Activated CD4-positive, CD25-positive, alpha-beta regulatory T cell treated with anti-CD3 and anti-CD28 coated beads, Interleukin-2, amount 50 U/mL, for 16 hours (primary cell): ENCODE results near the gene ZNF576.
"Not testable (repeated sequence)": the region's sequence is repeated elsewhere in the genome, so short reads cannot be mapped to it uniquely, and the experiment has no call there.

Experiments used
- DNase-seq: peaks from one replicate; pipeline ENCODE4 v3.0.0-alpha.2; 2020; ENCODE audit warnings: low read depth, low spot score

ZNF576 gene

DNA sequence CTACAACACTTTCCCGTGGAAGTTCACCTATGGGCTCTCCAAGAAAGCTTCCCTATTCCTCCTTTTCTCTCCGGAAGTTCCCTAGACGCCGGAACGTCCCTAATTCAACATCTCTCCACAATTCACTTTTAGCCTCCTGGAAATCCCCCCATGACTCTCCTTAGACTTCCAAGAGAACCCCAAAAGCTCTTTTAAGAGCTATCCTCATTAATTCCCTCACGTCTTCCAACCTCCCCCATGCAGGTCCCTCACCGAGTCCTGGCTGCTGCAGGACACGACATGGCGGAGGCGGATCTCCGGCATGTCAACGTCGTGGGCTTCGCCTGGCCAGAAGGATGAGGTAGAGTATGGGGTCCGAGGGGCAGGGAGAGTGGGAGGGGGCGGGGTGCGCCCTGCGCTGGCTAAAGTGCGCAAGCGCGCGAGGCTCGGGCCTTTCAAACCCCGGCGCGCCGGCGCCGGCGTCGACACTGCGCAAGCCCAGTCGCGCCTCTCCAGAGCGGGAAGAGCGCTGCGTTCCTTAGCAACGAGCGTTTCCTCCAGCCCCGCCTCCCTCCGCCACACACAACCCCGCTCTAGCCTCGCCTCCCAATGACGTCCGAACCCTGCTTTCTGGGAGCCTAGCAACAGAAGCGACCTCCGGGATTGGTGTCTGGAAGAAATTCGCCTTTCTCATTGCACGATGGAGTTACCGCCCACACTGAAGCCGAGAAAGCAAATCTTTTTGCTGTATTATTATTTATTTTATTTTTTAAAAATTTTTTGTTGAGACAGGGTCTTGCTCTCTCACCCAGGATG is 21.0 kb upstream of the ZNF576 start, which contains the start of the genes PINLYP and XRCC1:
Gene PINLYP, plus strand, starts transcription at position 646 of the 795 bp plus-strand sequence. CDS start 1,391 bp downstream, outside the sequence.
Gene XRCC1, minus strand, starts transcription at position 372 of the 795 bp plus-strand sequence. Its CDS starts 69 bp downstream, at position 303.
- DNase-seq = peak; percentile 90

DNA sequence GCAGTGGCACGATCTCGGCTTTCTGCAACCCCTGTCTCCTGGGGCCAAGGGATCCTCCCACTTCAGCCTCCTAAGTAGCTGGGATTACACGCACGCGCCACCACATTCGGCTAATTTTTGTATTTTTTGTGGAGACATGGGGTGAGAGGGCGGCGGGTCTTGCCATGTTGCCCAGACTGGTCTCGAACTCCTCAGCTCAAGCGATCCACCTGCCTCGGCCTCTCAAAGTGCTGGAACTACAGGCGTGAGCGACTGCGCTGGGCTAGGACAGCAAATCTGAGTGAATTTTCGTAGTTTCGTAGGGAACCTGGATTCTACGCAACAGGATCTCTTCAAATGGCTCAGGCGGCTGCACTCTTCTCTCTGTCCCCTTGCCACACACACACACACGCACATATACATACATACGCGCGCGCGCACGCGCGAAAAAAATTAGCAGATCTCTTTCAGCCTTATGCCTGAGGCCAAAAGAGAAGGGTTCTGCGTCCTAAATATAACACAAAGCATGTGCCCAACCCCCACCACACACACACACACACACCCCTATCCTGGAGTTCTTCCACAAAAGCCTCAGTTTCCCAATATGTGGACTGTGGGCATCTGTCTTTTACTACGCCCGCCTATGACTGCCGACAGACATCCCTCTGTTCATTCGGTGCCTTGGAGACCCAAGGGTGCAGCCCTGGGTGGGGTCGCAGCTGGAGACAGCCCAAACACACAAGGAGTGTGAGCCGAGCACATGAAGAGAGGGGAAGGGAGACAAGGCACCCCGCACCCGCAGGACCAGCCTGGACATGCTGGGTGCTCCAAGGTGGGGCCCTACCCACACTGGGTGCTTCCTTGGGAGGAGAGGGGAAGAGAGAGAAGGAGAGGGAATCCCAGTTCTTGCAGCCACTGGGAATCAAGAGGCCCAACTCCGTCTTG is 20.2 kb upstream of the ZNF576 start:
- no peak for DNase-seq

DNA sequence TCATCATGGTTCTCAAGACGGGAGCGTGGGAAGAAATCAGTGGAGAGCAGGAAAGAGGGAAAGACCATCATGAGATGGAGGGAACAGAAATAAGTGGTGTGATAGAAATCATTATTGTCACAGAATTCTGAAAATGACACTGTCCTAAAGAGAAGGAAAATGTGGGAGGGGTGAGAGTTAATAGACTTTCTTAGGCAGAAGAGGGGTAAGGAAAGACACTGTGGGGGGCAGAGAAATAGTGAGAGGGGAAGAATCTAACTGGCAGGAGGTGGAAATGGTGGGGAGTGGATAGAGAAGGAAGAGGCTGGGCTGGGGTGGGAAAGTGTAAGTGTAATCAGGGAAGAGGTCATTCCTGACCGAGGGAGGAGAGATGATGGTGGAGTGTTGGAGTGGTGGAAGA is 17.6 kb upstream of the ZNF576 start:
- no peak for DNase-seq

DNA sequence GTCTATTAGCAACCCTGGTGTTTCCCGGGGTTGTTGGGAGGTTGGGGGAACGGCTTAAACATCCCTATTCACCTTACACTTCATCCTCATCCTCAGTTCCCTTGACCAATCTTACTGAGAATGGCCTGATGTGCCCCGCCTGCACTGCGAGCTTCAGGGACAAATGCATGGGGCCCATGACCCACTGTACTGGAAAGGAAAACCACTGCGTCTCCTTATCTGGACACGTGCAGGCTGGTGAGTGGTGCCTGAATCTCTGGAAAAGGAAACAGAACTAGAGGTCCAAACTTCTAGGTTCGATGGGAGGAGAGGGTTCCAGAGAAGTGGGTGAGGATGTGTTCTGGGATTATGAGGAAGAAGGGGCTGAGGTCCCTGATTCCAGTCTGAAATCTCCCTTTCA is 14.9 kb upstream of the ZNF576 start:
- no peak for DNase-seq

DNA sequence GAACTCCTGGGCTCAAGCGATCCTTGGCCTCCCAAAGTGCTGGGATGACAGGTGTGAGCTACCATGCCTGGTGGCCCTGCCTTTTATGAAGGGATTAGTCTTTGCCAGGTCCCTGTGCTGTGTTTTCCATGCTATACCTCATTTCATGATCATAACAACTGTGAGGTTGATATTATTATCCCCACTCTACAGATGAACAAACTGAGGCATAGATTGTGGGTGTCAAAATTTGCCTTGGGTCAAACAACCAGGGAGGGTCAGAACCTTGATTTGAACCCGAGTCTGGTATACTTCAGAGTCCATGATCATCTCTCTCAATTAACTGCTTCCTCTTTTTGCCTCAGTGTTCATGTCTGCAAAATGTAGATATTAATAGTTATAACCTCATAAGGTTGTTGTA is 13.9 kb upstream of the ZNF576 start:
- DNase-seq = no peak

DNA sequence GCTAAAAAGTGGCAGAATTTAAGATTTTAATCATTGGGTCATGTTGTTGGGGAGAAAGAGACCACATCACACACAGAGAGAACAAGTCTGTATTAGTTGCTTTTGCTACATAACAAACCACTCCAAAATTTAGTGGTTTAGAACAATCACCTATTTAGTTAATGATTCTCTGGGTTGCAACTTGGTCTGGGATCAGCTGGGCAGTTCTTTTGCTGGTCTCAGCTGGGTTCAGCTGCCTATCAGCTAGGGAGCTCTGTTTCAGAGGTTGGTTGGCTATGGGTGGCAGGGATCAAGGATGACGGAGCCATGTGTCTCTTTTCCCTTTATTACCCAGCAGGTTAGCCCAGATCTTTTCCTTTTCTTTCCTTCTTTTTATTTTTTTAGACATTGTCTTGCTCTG is 11.9 kb upstream of the ZNF576 start:
- DNase-seq = no peak

DNA sequence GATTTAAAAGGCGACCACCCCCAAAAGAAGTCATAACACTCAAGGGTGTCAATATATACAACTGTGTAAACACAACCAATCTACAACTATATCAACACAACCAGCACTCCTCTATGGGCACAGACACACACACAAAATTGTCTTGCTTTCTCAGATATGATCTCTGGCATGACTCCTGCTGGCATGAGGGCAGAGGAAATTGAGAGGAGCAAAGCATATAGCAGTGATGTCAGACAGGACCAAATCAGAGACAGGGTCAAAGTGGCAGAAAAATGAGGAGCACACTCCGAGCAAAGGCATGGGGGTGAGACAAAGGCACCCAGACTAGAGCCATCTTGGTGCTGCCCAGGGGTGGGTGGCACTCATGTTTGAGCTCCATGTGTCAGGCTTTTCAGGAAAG is 10.0 kb upstream of the ZNF576 start:
- DNase-seq = no peak

DNA sequence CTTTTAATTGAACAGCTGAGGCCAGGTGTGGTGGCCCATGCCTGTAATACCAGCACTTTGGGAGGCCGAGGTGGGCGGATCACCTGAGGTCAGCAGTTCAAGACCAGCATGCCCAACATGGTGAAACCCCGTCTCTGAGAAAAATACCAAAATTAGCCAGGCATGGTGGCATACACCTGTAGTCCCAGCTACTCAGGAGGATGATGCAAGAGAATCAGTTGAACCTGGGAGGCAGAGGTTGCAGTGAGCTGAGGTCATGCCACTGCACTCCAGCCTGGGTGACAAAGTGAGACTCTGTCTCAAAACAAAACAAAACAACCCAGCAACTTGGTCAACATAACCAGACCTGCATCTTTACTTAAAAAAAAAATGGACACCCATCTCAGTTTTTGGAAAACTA is 9.4 kb upstream of the ZNF576 start:
- not testable (repeated sequence) for DNase-seq

DNA sequence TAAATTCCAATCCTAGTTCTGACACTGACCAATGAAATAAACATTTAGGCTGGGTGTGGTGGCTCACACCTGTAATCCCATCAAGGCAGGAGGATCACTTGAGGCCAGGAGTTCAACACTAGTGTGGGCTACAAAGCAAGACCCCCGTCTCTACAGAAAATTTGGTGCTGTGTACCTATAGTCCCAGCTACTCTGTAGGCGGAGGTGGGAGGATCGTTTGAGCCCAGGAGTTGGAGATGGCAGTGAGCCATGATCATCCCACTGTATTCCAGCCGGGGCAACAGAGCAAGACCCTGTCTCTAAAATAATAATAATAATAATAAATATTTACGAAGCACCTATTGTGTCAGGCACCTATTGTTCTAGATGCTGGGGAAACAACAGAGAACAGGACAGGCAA is 7.1 kb upstream of the ZNF576 start:
- DNase-seq = no peak

DNA sequence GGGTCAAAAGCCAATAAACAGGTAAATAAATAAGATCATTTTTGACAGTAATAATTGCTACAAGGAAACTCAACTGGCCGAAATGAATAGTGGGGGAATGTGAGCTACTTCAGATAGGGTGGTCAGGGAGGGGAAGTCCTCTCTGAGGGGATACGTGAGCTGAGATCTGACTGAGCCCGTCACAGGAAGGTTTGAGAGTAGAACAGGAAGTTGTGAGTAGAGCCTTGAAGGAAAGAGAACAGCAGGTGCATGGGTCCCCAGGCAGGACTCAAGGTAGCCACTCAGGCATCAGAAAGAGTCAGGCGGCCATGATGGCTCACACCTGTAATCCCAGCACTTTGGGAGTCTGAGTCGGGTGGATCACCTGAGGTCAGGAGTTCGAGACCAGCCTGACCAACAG is 6.7 kb upstream of the ZNF576 start:
- DNase-seq = no peak

DNA sequence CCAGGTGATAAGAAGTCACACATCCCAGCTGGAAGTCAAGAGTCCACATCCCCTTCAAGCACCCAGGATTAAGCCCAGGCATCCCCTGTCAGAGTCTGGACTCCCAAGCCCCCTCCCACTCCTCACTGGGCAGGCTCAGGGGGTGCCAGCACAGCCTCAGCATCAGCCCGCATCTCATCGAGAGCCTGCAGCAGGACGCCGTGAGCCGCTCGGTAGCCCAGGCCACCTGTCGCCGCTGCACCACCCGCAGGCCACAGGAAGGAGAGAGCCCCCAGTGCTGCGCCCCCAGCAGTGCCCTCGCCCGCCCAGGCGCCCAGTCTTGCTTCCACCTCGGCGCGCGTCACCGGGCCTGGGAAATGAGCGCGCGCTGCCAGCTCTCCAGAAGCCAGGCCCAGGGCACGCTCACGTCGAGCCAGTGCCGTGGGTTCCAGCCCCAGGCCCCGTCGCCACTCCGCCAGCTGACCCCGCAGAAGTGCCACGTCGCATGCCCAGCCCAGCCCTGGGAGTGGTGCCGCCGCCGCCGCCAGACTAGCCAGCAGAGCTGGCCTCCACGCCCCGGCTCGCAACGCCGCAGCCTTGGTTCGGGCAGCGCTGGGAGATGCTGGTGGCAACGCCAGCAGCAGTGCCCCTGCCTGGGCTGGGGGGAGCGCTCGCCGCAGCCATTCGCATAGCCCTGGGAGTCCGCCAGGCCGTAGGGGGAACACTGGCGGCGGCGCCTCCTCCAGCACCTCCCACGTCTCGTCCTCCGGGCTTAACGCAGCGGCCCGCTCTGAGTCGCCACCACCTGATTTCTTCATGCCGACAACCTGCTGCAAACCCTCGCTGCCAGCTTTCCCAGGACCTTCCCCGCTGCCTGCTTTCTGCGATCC is 4.3 kb upstream of the ZNF576 start:
- no peak for DNase-seq

DNA sequence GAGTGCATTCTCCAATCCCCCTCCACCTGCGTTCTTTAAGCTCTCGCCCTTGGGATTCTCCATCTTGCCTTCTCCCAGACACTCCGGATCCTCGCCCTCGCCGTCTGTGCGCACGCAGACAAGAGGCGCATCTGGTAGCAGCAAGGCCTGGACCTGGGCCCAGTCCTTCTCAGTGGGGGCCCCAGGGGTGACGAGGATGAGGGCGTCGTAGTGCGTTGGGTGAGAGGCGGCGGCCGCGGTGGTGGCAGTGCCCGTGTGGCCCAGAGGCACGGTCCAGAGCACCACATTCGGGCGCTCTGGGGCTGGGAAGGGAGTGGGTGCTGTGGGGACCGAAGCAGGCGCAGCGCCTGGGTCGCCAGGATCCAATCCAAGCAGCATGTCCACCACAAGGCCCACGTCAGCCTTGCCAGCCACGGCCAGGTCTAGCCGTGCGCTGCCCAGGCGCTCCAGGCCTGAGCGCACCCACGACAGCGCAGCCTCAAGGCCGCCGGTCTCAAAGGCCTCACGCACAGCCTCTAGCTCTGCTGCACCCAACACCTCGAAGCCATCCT is 3.5 kb upstream of the ZNF576 start:
- no peak for DNase-seq

DNA sequence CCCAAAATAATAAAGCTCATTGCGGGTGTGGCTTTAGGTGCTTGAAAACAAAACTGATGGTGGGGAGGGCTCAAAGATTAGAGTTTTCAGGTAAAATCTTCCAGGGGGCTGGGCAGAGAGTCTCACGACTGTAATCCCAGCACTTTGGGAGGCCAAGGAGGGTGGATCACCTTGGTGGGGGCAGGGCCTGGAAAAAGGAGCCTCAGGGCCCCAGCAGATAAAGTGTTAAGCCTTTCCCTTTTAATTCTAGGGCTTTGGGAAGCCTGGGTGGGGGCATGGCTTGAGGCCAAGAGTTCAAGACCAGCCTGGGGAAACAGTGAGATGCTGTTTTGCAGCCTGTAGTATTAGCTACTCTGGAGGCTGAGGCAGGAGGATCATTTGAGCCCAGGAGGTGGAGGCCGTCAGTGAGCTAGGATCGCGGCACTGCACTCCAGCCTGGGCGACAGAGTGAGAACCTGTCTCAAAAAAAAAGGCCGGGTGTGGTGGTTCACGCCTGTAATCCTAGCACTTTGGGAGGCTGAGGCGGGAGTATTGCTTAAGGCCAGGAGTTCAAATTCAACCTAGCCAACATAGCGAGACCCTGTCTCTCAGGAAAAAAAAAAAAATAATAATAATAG is 2.2 kb upstream of the ZNF576 start:
- DNase-seq = no peak

DNA sequence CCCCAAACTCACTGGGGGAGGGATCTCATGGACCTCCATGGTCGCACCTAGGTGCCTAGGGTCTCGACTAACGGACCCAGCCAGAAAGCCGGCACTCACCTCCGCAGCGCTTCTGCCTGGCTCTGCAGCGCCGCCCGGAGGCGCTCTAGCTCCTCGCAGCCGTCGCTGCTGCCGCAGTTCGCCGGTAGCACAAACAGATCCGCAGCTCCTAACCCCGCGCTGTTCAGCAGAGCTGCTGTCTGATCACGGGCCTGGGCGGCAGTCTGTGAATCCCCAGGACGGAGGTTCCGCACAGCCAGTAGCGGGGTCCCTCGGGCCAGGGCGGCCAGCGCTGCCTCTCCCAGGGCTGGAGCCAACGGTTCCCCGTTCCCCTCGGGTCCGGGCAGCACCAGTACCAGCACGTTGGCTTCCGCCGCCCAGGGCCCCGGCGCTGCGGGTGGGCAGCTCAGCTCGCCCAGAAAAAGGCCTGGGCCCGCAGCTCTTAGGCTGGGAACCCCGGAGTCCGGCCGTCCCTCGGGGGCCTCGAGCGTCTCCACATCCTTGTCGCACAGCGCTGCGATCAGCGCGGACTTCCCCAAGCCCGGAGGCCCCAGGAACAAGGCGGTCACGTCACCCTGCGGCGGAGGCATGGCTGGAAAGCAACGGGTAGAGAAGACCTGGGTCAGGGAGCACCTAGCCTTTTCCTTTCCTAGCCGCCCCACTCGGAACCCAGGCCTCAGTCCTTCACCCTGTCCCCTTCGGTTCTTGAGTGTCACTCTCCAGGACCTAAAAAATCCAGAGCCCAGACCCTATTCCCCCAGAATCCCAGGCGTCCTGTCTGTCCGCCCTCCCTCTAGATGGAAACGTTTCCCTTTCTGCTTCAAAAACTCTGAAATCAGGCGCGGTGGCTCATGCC is 1.4 kb upstream of the ZNF576 start:
- peak; percentile 31 for DNase-seq

DNA sequence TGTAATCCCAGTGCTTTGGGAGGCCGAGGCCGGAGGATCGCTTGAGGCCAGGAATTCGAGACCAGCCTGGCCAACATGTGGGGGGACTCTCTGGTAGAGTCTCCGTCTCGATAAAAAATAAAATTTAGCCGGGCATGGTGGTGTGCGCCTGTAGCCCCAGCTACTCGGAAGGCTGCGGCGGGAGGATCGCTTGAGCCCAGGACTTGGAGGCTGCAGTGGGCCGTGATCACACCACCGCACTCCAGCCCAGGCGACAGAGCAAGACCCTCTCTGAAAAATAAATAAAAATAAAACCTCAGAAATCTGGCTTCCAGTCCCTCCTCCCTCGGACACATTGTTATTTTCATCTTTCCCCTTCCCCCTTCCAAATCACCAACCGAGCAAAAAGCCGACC is 793 bp upstream of the ZNF576 start:
- no peak for DNase-seq

DNA sequence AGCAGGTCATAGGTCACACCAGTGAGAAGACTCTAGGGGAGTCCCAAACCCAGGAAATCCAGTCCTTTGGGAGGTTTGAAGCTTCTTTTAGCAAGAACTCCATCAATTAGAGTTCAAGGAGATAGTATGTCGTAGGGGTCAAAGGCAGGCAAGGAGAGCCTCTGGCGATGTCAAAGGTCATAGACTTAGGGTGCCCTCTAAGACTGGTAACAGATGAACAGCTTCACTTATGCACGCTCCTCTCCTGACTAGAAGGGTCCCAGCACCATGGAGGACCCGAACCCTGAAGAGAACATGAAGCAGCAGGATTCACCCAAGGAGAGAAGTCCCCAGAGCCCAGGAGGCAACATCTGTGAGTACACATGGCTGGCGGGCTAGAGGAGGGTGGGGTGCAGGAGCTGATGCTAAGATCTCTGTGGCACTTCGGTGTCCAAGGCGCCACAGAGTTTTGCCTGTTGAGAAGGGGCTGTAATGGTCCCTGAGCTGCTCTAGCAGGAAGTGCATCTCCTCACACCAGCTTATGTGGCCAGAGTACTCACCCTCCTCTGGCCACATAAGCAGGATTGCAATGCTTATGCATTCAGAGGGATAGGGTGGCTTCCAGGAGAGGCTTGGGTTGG is 557 bp downstream of the ZNF576 start:
- DNase-seq = no peak

DNA sequence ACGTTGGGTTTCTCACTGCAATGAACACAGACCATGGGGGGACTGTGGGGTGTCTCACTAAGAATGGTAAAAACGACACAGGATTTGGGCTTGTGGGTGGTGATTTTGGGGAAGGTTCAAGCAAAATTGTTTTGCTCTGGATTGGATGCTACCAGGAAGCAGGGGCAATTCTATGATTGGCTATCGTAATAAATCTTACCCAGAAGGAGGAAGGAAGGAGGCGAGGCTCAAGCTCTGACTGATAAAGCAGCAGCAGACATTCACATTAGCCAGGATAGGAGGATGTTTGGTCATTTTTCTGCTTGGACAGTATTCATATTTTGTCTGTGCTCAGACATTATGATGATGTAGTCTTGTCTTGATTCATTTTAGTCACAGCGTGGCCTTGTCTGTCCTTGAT is 1.5 kb downstream of the ZNF576 start:
- no peak for DNase-seq

DNA sequence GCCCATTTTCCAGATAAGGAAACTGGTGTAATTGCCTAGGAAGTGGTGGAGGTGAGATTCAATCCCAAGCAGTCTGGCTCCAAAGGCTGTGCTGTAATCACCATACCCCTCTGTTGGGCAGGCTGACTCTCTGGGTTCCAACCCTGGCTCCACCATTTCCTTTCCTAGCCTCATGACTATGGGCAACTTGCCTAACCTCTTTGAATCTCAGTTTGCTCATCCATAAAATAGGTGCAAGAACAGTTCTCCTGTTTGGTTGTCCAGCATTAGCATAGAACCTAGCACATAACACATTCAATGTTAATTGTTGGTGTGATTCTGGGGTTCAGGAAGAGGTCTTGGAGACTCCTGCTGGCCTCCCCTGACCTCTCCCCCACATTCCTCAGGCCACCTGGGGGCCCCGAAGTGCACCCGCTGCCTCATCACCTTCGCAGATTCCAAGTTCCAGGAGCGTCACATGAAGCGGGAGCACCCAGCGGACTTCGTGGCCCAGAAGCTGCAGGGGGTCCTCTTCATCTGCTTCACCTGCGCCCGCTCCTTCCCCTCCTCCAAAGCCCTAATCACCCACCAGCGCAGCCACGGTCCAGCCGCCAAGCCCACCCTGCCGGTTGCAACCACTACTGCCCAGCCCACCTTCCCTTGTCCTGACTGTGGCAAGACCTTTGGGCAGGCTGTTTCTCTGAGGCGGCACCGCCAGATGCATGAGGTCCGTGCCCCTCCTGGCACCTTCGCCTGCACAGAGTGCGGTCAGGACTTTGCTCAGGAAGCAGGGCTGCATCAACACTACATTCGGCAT is 2.2 kb downstream of the ZNF576 start:
- no peak for DNase-seq
